WERI-Rb-1 (cell line): ENCODE measurements around the gene BLCAP.
"Not testable (repeated sequence)": the region's sequence is repeated elsewhere in the genome, so short reads cannot be mapped to it uniquely, and the experiment has no call there.

ENCODE experiments used
- DNase-seq: peaks from one replicate; pipeline ENCODE4 v3.0.0-alpha.2; 2020
- H3K27ac ChIP-seq: fragments of 250-450 bp; sonication (Bioruptor Pico); 2 replicates; pipeline ENCODE4 v1.5.1; 2020; ENCODE audit warnings: mild to moderate bottlenecking, moderate library complexity
- H3K27me3 ChIP-seq: fragments of 250-450 bp; sonication (Bioruptor Pico); 2 replicates; pipeline ENCODE4 v1.5.1; 2021; ENCODE audit warnings: mild to moderate bottlenecking, low read depth, moderate library complexity; ENCODE audit not compliant: insufficient read depth, severe bottlenecking
- H3K36me3 ChIP-seq: fragments of 250-450 bp; sonication (Bioruptor Pico); 2 replicates; pipeline ENCODE4 v1.5.1; 2020; ENCODE audit warnings: mild to moderate bottlenecking, moderate library complexity
- H3K4me3 ChIP-seq: 2 replicates; pipeline ENCODE4 v1.5.1; 2011; ENCODE audit warnings: low read depth, mild to moderate bottlenecking, control low read depth, low read length
- H3K9me3 ChIP-seq: fragments of 250-450 bp; sonication (Bioruptor Pico); 2 replicates; pipeline ENCODE4 v1.5.1; 2021; ENCODE audit warnings: mild to moderate bottlenecking, moderate library complexity; ENCODE audit not compliant: severe bottlenecking
- TF ChIP-seq, protein P1 (sequence below): IDR thresholded peaks from 2 replicates; pipeline ENCODE4 v1.5.1; 2011; ENCODE audit warnings: low read depth, mild to moderate bottlenecking, control low read depth, inconsistent platforms, low read length

Gene BLCAP

DNA sequence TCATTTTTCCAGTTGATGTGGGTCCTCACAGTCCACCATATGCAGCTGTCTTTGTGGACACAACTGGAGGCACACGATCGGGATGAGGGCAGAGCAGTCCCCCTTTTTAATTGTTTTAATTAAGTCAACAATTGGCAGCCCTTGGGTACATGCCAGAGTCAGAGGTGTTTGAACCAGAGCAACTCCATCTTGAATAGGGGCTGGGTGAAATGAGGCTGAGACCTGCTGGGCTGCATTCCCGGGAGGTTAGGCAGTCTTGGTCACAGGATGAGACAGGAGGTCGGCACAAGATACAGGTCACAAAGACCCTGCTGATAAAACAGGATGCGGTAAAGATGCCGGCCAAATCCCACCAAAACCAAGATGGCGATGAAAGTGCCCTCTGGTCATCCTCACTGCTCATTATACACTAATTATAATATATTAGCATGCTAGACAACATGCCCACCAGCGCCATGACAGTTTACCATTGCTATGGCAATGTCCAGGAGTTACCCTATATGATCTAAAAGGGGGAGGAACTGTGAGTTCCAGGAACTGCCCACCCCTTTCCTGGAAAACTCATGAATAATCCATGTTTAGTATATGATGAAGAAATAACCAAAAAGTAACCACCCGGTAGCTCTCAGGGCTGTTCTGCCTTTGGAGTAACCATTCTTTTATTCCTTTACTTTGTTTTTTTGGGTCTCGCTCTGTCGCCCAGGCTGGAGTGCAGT, 31.8 kb upstream of the BLCAP start:
- no peaks in the 10 kb centered on the region for H3K36me3 ChIP-seq
- no peaks in the 10 kb centered on the region for H3K9me3 ChIP-seq
- no peak overlapping the region for H3K27ac ChIP-seq
- TF ChIP-seq, protein P1, sequence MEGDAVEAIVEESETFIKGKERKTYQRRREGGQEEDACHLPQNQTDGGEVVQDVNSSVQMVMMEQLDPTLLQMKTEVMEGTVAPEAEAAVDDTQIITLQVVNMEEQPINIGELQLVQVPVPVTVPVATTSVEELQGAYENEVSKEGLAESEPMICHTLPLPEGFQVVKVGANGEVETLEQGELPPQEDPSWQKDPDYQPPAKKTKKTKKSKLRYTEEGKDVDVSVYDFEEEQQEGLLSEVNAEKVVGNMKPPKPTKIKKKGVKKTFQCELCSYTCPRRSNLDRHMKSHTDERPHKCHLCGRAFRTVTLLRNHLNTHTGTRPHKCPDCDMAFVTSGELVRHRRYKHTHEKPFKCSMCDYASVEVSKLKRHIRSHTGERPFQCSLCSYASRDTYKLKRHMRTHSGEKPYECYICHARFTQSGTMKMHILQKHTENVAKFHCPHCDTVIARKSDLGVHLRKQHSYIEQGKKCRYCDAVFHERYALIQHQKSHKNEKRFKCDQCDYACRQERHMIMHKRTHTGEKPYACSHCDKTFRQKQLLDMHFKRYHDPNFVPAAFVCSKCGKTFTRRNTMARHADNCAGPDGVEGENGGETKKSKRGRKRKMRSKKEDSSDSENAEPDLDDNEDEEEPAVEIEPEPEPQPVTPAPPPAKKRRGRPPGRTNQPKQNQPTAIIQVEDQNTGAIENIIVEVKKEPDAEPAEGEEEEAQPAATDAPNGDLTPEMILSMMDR, result no peak
- DNase-seq, result no peak
- no peaks in the 10 kb centered on the region for H3K27me3 ChIP-seq
- no peak overlapping the region for H3K4me3 ChIP-seq

DNA sequence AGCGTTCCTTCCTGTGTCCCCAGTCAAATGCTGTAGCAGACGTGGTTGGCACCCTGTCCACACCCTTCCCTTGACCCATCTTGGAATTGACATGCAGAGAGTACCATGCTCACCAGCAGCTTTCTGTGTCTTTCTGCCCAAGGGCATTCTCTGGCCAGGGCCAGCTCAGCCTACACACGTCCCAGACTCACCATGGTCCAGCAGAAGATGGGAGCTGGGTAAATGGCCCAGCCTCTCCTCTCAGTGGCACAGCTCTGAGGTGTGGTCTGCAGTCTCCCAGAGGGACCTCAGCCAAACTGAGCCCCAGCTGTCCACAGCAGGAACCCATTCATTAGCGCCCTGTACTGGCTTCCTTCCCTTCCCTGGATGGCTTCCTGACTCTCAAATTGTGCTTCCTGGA, 31.1 kb upstream of the BLCAP start:
- Histone ChIP-seq H3K27me3 (no peaks in the 10 kb centered on the region), H3K9me3 (no peaks in the 10 kb centered on the region), H3K4me3 (no peak overlapping the region), H3K36me3 (no peaks in the 10 kb centered on the region), H3K27ac (no peak overlapping the region)
- no peak for DNase-seq
- TF ChIP-seq, protein P1, result no peak

DNA sequence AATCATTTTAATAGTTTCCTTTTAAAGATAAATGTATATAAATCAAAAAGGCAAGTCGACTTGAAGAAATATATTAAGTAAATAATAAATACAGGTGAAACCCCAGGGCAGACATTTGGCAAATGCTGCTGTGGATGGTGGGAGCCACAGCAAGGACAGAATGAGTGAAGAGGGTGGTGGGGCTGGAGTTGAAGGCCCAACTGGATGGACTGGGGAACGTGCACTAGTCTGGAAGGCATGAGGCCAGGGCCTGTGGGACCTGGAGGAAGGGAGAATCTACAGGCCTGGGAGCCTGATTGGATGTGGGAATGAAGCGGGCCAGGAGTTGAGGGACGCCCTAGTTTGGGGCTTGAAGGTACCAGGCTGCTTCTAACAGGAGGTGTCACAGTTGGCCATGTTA, 30.6 kb upstream of the BLCAP start:
- DNase-seq, result no peak
- Histone ChIP-seq H3K4me3 (no peak overlapping the region), H3K9me3 (no peaks in the 10 kb centered on the region), H3K36me3 (no peaks in the 10 kb centered on the region), H3K27ac (no peak overlapping the region), H3K27me3 (no peaks in the 10 kb centered on the region)
- TF ChIP-seq, protein P1, result no peak

DNA sequence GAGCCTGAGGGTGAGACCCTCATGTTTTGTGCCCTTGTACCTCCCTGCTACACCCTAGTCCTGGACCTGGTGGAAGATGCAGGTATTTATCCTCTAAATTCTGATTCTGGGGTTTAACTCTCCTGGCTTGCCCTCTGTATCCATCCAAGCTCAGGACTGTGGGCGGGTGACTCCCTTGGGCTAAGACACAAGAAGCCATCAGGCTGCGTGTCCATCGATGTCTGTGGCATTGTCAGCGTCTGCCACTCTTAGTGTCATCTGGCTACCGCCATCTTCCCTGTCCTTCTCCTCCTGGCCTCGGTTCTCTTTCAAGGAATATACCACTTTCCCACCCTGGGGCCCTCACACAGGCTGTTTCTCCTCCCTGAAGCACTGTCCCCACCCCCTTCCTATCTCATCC, 28.9 kb upstream of the BLCAP start:
- H3K27ac ChIP-seq, result no peak overlapping the region
- no peak for DNase-seq
- H3K27me3 ChIP-seq, result no peaks in the 10 kb centered on the region
- no peaks in the 10 kb centered on the region for H3K36me3 ChIP-seq
- H3K9me3 ChIP-seq, result no peaks in the 10 kb centered on the region
- H3K4me3 ChIP-seq, result no peak overlapping the region
- TF ChIP-seq, protein P1, result no peak

DNA sequence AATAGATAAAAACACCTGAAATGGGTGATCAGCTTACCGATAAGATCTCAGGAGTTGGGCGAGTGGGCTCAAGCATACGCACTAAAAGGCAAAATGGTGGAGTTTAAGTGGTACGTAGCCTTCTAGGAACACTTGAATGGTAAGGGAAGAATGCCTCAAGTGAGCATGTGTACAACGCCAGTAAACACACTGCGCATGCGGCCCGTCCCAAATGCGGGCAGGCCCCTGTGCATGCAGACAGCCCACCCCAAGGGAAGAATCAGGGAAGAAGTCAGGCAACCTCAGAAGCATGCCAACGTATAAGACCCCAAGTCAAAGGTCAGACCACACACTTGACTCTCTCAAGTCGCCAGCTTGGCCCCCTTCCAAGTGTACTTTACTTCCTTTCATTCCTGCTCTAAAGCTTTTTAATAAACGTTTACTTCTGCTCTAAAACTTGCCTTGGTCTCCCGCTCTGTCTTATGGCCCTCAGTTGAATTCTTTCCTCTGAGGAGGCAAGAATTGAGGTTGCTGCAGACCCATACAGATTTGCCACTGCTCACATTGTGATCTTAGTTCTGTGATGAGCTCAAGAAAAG, 27.1 kb upstream of the BLCAP start:
- DNase-seq, H3K4me3 ChIP-seq, H3K9me3 ChIP-seq, H3K27me3 ChIP-seq, H3K27ac ChIP-seq, H3K36me3 ChIP-seq: not testable (repeated sequence)

DNA sequence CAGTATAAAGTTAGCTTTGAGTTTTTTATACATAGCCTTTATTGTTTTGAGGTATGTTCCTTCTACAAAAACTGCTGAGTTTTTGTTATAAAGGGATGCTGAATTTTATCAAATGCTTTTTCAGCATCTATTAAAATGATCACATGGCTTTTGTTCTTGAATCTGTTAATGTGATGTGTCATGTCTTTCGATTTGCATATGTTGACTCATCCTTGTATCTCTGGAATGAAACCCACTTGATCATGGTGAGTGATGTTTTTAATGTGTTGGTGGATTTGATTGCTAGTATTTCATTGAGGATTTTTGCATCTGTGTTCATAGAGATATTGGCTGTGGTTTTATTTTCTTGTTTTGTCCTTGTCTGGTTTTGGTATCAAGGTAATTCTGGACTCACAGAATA, 24.7 kb upstream of the BLCAP start:
- H3K36me3 ChIP-seq, result no peaks in the 10 kb centered on the region
- TF ChIP-seq, protein P1, result no peak
- H3K4me3 ChIP-seq, result no peak overlapping the region
- H3K27me3 ChIP-seq, result no peaks in the 10 kb centered on the region
- no peak overlapping the region for H3K27ac ChIP-seq
- DNase-seq, result no peak
- no peaks in the 10 kb centered on the region for H3K9me3 ChIP-seq

DNA sequence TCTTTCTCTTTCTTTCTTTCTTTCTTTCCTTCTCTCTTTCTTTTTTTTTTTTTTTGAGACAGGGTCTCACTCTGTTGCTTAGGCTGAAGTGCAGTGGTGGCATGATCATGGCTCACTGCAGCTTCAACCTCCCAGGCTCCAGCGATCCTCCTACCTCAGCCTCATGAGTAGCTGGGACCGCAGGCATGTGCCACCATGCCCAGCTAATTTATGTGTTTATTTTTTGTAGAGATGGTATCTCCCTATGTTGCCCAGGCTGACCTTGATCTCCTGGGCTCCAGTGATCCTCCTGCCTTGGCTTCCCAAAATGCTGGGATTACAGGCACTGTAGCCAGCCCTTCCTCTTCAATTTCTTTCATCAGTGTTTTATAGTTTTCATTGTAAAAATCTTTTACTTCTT, 24.0 kb upstream of the BLCAP start:
- DNase-seq, H3K4me3 ChIP-seq, H3K36me3 ChIP-seq, H3K9me3 ChIP-seq, H3K27me3 ChIP-seq, H3K27ac ChIP-seq: not testable (repeated sequence)

DNA sequence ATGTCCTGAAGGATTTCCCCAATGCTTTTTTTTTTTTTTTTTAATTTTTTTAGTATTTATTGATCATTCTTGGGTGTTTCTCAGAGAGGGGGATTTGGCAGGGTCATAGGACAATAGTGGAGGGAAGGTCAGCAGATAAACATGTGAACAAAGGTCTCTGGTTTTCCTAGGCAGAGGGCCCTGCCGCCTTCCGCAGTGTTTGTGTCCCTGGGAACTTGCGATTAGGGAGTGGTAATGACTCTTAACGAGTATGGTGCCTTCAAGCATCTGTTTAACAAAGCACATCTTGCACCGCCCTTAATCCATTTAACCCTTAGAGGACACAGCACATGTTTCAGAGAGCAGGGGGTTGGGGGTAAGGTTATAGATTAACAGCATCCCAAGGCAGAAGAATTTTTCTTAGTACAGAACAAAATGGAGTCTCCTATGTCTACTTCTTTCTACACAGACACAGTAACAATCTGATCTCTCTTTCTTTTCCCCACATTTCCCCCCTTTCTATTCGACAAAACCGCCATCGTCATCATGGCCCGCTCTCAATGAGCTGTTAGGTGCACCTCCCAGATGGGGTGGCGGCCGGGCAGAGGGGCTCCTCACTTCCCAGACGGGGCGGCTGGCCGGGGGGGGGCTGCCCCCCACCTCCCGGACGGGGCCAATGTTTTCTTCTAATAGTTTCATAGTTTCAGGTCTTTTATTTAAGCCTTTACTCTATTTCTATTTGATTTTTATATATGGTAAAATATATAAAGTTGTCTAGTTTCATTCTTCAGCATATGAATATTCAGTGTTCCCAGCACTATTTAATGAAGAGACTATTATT, 22.6 kb upstream of the BLCAP start:
- not testable (repeated sequence) for DNase-seq, H3K4me3 ChIP-seq, H3K36me3 ChIP-seq, H3K27me3 ChIP-seq, H3K9me3 ChIP-seq
- H3K27ac ChIP-seq, result peak overlapping the region; percentile 58
